GM23248 (cell line): Measurements from ENCODE around the gene ERI3.

ENCODE experiments used
- EZH2 ChIP-seq: fragments of 200-600 bp; sonication (generic); IDR thresholded peaks from 2 replicates; pipeline ENCODE4 v1.6.1; 2018; ENCODE audit warnings: antibody characterized with exemption, mild to moderate bottlenecking; ENCODE audit not compliant: insufficient read depth, poor library complexity, severe bottlenecking
- EZH2phosphoT487 ChIP-seq: fragments of 200-600 bp; sonication (generic); IDR thresholded peaks from 2 replicates; pipeline ENCODE4 v1.6.1; 2018; ENCODE audit warnings: antibody characterized with exemption, moderate library complexity, mild to moderate bottlenecking, low read depth; ENCODE audit not compliant: insufficient read depth

GRCh38 chr1:44243782-44244495, 111.1 kb downstream of the ERI3 start:
- no peak for TF ChIP-seq EZH2phosphoT487
- TF ChIP-seq EZH2: no peak
